HL-60 (cell line): ENCODE data around the gene BMP8B.

ENCODE experiments used
- DNase-seq, 2 experiments: peaks; one replicate each; pipeline ENCODE4 v3.0.0-alpha.2; 2010 to 2020; ENCODE audit warnings: low read depth in 1 of 2, low spot score in 1 of 2
- H3K27ac ChIP-seq: fragments of 250-450 bp; sonication (Bioruptor Pico); replicated peaks from 2 replicates; pipeline ENCODE4 v1.5.1; 2020; ENCODE audit warnings: mild to moderate bottlenecking, moderate library complexity
- H3K27me3 ChIP-seq: fragments of 250-450 bp; sonication (Bioruptor Pico); 2 replicates; pipeline ENCODE4 v1.5.1; 2021; ENCODE audit warnings: mild to moderate bottlenecking, moderate library complexity; ENCODE audit not compliant: insufficient read depth, poor library complexity, severe bottlenecking
- H3K4me3 ChIP-seq: replicated peaks from 2 replicates; pipeline ENCODE4 v1.5.1; 2011; ENCODE audit warnings: mild to moderate bottlenecking, control low read depth, low read length; ENCODE audit not compliant: insufficient read depth
- GABPA ChIP-seq: IDR thresholded peaks from 2 replicates; pipeline ENCODE4 v1.6.1; 2012; ENCODE audit warnings: low read depth
- POLR2AphosphoS5 ChIP-seq: IDR thresholded peaks from 2 replicates; pipeline ENCODE4 v1.6.1; 2012; ENCODE audit warnings: low read depth
- SPI1 ChIP-seq: IDR thresholded peaks from 2 replicates; pipeline ENCODE4 v1.6.1; 2012; ENCODE audit warnings: low read depth, mild to moderate bottlenecking, borderline replicate concordance
- TF ChIP-seq, protein P1 (sequence below): IDR thresholded peaks from 2 replicates; pipeline ENCODE4 v1.6.1; 2012; ENCODE audit warnings: low read depth; ENCODE audit not compliant: insufficient replicate concordance
- TF ChIP-seq, protein P2 (sequence below): IDR thresholded peaks from one replicate; pipeline ENCODE4 v1.5.1; 2011; ENCODE audit warnings: low read length, control low read depth, inconsistent platforms; ENCODE audit not compliant: insufficient read depth

BMP8B gene

DNA sequence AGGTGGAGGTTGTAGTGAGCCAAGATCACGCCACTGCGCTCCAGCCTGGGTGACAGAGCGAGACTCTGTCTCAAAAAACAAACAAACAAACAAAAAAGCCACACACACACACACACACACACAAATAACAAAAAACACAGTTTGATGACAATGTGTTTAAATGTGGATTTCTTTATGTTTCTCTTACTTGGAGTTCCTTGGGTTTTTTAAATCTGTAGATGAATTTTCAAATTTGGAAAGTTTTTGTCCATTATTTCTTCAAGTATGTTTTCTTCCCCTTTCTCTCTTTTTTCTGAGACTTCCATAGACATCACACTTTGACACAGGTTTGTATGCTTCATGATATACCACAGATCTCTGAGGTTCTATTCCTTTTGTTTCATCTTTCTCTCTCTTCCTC is 62.1 kb downstream of the BMP8B start:
- no peak for DNase-seq
- Histone ChIP-seq H3K27ac (no peak overlapping the region), H3K27me3 (peaks cover 56% of the 10 kb centered on the region), H3K4me3 (no peak overlapping the region)
- no peak for TF ChIP-seq GABPA
- TF ChIP-seq, protein P1, sequence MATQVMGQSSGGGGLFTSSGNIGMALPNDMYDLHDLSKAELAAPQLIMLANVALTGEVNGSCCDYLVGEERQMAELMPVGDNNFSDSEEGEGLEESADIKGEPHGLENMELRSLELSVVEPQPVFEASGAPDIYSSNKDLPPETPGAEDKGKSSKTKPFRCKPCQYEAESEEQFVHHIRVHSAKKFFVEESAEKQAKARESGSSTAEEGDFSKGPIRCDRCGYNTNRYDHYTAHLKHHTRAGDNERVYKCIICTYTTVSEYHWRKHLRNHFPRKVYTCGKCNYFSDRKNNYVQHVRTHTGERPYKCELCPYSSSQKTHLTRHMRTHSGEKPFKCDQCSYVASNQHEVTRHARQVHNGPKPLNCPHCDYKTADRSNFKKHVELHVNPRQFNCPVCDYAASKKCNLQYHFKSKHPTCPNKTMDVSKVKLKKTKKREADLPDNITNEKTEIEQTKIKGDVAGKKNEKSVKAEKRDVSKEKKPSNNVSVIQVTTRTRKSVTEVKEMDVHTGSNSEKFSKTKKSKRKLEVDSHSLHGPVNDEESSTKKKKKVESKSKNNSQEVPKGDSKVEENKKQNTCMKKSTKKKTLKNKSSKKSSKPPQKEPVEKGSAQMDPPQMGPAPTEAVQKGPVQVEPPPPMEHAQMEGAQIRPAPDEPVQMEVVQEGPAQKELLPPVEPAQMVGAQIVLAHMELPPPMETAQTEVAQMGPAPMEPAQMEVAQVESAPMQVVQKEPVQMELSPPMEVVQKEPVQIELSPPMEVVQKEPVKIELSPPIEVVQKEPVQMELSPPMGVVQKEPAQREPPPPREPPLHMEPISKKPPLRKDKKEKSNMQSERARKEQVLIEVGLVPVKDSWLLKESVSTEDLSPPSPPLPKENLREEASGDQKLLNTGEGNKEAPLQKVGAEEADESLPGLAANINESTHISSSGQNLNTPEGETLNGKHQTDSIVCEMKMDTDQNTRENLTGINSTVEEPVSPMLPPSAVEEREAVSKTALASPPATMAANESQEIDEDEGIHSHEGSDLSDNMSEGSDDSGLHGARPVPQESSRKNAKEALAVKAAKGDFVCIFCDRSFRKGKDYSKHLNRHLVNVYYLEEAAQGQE = no peak
- TF ChIP-seq, protein P2, sequence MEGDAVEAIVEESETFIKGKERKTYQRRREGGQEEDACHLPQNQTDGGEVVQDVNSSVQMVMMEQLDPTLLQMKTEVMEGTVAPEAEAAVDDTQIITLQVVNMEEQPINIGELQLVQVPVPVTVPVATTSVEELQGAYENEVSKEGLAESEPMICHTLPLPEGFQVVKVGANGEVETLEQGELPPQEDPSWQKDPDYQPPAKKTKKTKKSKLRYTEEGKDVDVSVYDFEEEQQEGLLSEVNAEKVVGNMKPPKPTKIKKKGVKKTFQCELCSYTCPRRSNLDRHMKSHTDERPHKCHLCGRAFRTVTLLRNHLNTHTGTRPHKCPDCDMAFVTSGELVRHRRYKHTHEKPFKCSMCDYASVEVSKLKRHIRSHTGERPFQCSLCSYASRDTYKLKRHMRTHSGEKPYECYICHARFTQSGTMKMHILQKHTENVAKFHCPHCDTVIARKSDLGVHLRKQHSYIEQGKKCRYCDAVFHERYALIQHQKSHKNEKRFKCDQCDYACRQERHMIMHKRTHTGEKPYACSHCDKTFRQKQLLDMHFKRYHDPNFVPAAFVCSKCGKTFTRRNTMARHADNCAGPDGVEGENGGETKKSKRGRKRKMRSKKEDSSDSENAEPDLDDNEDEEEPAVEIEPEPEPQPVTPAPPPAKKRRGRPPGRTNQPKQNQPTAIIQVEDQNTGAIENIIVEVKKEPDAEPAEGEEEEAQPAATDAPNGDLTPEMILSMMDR = no peak
- no peak for TF ChIP-seq POLR2AphosphoS5
- no peak for TF ChIP-seq SPI1

DNA sequence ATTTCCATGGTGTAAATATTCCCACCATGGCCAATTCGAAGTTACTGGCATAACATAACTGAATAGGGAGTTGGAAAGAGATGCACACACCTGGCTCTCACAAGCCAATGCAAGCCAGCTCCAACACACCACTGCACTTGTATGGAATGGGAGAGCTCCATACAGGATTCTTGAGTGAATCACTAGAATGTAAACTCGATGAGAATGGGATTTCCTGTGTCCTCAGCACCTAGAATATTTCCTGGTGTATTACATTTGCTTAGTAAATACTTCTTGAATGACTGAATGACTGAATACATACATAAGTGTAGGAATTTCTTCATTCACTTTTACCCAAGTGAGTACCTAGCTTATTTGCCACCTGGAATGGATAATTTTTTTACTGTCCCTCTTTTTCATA is 66.2 kb downstream of the BMP8B start:
- Histone ChIP-seq H3K27me3 (peaks cover 41% of the 10 kb centered on the region), H3K4me3 (no peak overlapping the region), H3K27ac (no peak overlapping the region)
- no peak for TF ChIP-seq POLR2AphosphoS5
- TF ChIP-seq, protein P2 = no peak
- TF ChIP-seq, protein P1 = no peak
- no peak for TF ChIP-seq SPI1
- no peak for TF ChIP-seq GABPA
- DNase-seq = no peak

DNA sequence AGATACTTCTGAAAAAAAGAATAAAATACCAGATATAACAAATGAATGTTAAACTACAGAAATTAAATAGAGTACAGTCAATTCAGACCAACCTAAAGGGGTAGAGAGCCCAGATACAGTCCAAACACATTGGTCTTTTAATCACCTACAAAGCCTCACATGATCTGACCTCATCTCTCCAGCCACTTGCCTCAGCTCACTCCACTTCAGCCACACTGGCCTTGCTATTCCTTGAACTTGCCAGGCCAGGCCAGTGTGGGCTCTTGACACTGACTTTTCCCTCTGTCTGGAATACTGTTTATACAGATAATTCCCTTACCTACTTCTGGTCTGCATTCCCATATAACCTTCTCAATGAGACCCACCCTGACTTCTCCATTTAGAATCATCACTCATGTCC is 67.0 kb downstream of the BMP8B start:
- TF ChIP-seq SPI1 (no peak), POLR2AphosphoS5 (no peak), GABPA (no peak)
- TF ChIP-seq, protein P1 = no peak
- TF ChIP-seq, protein P2 = no peak
- H3K27ac ChIP-seq = no peak overlapping the region
- H3K4me3 ChIP-seq = no peak overlapping the region
- DNase-seq = no peak
- peaks cover 39% of the 10 kb centered on the region for H3K27me3 ChIP-seq
